ENCODE results near the gene EIF5AL1.

Gene EIF5AL1

DNA sequence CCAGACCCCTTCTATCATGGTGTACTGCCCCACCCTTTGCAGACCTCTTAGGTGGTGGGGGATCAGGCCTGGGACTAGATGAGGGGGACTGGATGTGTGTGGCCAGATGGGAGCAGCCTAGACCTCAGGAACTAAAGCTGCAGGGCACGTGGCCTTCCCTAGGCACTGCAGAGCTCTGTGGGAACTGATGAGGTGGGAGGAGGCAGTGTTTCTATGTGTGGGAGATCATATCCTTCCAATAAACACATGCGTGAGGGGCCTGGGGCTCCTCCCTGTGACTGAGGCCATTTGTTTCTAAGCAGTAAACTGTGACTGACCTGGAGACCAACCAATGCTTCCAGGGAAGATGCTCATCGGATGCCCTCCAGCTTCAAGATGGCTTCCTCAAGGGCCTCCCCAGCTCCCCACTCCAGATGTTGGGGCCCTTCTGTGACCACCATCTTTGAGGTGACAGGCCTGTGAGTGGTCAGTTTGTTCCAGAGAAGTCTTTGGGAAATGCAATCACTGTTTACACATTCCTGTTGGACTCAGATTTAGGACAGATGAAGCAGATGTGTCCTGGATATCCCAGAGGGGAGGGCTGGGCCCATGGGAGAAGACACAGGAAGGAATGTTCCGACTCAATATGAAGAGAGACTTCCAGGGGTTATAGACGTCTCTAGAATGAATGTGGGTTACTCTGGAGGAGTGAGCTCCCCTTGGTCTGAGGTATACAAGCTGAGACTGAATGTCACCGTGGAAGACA is 43.3 kb upstream of the EIF5AL1 start:
- H3K36me3 ChIP-seq (ENCODE audit: insufficient read depth, low read length): no peaks in the 10 kb centered on the region
- no peak overlapping the region for H3K4me2 ChIP-seq (ENCODE audit: low read depth, low read length, poor library complexity, severe bottlenecking)
- H3K9me3 ChIP-seq (ENCODE audit: insufficient read depth, low read depth, low read length): no peaks in the 10 kb centered on the region
- H2AFZ ChIP-seq (ENCODE audit: low read length): no peak overlapping the region
- no peaks in the 10 kb centered on the region for H3F3A ChIP-seq (ENCODE audit: low read depth)
- H4K20me1 ChIP-seq (ENCODE audit: insufficient read depth, low read length, poor library complexity, severe bottlenecking): no peaks in the 10 kb centered on the region
- no peak overlapping the region for H3K4me3 ChIP-seq (ENCODE audit: low read length, poor library complexity, severe bottlenecking)
- H3K9ac ChIP-seq (ENCODE audit: low read depth, low read length, poor library complexity, severe bottlenecking): no peak overlapping the region
- no peaks in the 10 kb centered on the region for H3K27me3 ChIP-seq (ENCODE audit: insufficient read depth, low read length, poor library complexity, severe bottlenecking)
- peaks cover 11% of the 10 kb centered on the region for H3K4me1 ChIP-seq (ENCODE audit: insufficient read depth, low read length, poor library complexity, severe bottlenecking)
- no peaks in the 10 kb centered on the region for H3K9me2 ChIP-seq (replicated peaks; ENCODE audit: low read depth, low read length)
- H3K79me2 ChIP-seq (ENCODE audit: insufficient read depth, low read length): no peaks in the 10 kb centered on the region
- TF ChIP-seq, protein P1, sequence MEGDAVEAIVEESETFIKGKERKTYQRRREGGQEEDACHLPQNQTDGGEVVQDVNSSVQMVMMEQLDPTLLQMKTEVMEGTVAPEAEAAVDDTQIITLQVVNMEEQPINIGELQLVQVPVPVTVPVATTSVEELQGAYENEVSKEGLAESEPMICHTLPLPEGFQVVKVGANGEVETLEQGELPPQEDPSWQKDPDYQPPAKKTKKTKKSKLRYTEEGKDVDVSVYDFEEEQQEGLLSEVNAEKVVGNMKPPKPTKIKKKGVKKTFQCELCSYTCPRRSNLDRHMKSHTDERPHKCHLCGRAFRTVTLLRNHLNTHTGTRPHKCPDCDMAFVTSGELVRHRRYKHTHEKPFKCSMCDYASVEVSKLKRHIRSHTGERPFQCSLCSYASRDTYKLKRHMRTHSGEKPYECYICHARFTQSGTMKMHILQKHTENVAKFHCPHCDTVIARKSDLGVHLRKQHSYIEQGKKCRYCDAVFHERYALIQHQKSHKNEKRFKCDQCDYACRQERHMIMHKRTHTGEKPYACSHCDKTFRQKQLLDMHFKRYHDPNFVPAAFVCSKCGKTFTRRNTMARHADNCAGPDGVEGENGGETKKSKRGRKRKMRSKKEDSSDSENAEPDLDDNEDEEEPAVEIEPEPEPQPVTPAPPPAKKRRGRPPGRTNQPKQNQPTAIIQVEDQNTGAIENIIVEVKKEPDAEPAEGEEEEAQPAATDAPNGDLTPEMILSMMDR (conservative IDR thresholded peaks at IDR 0.05; ENCODE audit: low read length): no peak
- no peak for TF ChIP-seq EZH2phosphoT487 (IDR thresholded peaks at IDR 0.05; ENCODE audit: borderline replicate concordance)

DNA sequence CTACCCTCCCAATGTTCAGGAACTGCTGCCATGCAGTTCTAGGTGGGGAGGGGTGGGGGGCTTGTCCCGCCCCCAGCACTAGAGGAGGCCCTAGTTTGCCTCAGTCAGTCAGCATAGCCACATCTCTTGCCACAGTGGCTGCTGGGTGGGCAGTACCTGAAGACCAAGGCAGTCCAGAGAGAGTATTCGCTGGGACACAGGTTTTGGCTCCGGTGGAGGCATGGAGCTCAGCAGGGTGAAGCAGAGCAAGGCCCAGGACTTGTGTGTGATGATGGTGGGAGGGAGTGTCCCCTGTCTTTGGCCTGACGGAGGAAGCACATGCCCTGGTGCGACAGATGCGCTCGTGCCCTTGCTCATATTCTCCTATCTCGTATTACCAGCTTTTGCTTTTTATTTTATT is 42.2 kb upstream of the EIF5AL1 start:
- Histone ChIP-seq H3K27me3 (ENCODE audit: insufficient read depth, low read length, poor library complexity, severe bottlenecking) (no peaks in the 10 kb centered on the region), H3K4me3 (ENCODE audit: low read length, poor library complexity, severe bottlenecking) (no peak overlapping the region), H3K36me3 (ENCODE audit: insufficient read depth, low read length) (no peaks in the 10 kb centered on the region), H3K4me2 (ENCODE audit: low read depth, low read length, poor library complexity, severe bottlenecking) (no peak overlapping the region), H3K79me2 (ENCODE audit: insufficient read depth, low read length) (no peaks in the 10 kb centered on the region), H3K9ac (ENCODE audit: low read depth, low read length, poor library complexity, severe bottlenecking) (no peak overlapping the region), H3K9me3 (ENCODE audit: insufficient read depth, low read depth, low read length) (no peaks in the 10 kb centered on the region), H3F3A (ENCODE audit: low read depth) (no peaks in the 10 kb centered on the region), H2AFZ (ENCODE audit: low read length) (no peak overlapping the region), H3K9me2 (replicated peaks; ENCODE audit: low read depth, low read length) (no peaks in the 10 kb centered on the region), H3K4me1 (ENCODE audit: insufficient read depth, low read length, poor library complexity, severe bottlenecking) (peaks cover 11% of the 10 kb centered on the region), H4K20me1 (ENCODE audit: insufficient read depth, low read length, poor library complexity, severe bottlenecking) (no peaks in the 10 kb centered on the region)
- TF ChIP-seq, protein P1 (conservative IDR thresholded peaks at IDR 0.05; ENCODE audit: low read length): no peak
- TF ChIP-seq EZH2phosphoT487 (IDR thresholded peaks at IDR 0.05; ENCODE audit: borderline replicate concordance): no peak

DNA sequence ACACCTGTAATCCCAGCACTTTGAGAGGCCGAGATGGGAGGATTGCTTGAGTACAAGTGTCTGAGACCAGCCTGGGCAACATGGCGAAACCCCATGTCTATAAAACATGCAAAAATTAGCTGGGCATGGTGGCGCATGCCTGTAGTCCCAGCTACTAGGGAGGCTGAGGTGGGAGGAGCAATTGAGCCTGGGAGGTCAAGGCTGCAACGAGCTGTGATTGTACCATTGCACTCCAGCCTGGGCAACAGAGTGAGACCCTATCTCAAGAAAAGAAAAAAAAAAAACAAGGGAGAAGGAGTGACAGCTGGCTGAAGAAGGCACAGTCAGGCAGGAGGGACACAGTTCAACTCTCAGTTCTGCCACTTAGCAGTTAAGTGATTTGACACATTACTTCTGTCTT is 40.6 kb upstream of the EIF5AL1 start:
- Histone ChIP-seq H3K36me3 (ENCODE audit: insufficient read depth, low read length) (no peaks in the 10 kb centered on the region), H3K9ac (ENCODE audit: low read depth, low read length, poor library complexity, severe bottlenecking) (no peak overlapping the region), H3K79me2 (ENCODE audit: insufficient read depth, low read length) (no peaks in the 10 kb centered on the region), H3F3A (ENCODE audit: low read depth) (no peaks in the 10 kb centered on the region), H4K20me1 (ENCODE audit: insufficient read depth, low read length, poor library complexity, severe bottlenecking) (no peaks in the 10 kb centered on the region), H3K4me3 (ENCODE audit: low read length, poor library complexity, severe bottlenecking) (no peak overlapping the region), H3K9me2 (replicated peaks; ENCODE audit: low read depth, low read length) (no peaks in the 10 kb centered on the region), H3K4me1 (ENCODE audit: insufficient read depth, low read length, poor library complexity, severe bottlenecking) (peaks cover 19% of the 10 kb centered on the region), H3K27me3 (ENCODE audit: insufficient read depth, low read length, poor library complexity, severe bottlenecking) (no peaks in the 10 kb centered on the region), H3K4me2 (ENCODE audit: low read depth, low read length, poor library complexity, severe bottlenecking) (no peak overlapping the region), H3K9me3 (ENCODE audit: insufficient read depth, low read depth, low read length) (no peaks in the 10 kb centered on the region), H2AFZ (ENCODE audit: low read length) (no peak overlapping the region)
- TF ChIP-seq EZH2phosphoT487 (IDR thresholded peaks at IDR 0.05; ENCODE audit: borderline replicate concordance): no peak
- TF ChIP-seq, protein P1 (conservative IDR thresholded peaks at IDR 0.05; ENCODE audit: low read length): no peak
